H9 (cell line): Measurements from ENCODE around the gene EEF1E1. TPM values are rescaled to one million over a fixed set of nuclear protein-coding genes. Genes with fewer than 3 reads are reported as not detected.

Experiments used
- DNase-seq: peaks from one replicate; pipeline ENCODE4 v3.0.0-alpha.2; 2017
- H2AFZ ChIP-seq: one replicate; pipeline ENCODE4 v1.6.1; 2013; ENCODE audit warnings: mild to moderate bottlenecking, low read length, control low read depth, moderate library complexity
- H2AK5ac ChIP-seq: 2 replicates; pipeline ENCODE4 v1.6.1; 2013; ENCODE audit warnings: low read length, control low read depth, mixed read lengths; ENCODE audit not compliant: insufficient read length
- H2BK120ac ChIP-seq: one replicate; pipeline ENCODE4 v1.6.1; 2013; ENCODE audit warnings: low read depth, mild to moderate bottlenecking, low read length, control low read depth, inconsistent platforms; ENCODE audit not compliant: poor library complexity, severe bottlenecking
- H2BK12ac ChIP-seq: 2 replicates; pipeline ENCODE4 v1.6.1; 2013; ENCODE audit warnings: low read length, control low read depth, mixed read lengths, low read depth; ENCODE audit not compliant: insufficient read length
- H2BK15ac ChIP-seq: 2 replicates; pipeline ENCODE4 v1.6.1; 2013; ENCODE audit warnings: low read depth, low read length, control low read depth
- H2BK20ac ChIP-seq: one replicate; pipeline ENCODE4 v1.6.1; 2013; ENCODE audit warnings: low read depth, mild to moderate bottlenecking, low read length, control low read depth, inconsistent platforms; ENCODE audit not compliant: poor library complexity, severe bottlenecking
- H2BK5ac ChIP-seq: 2 replicates; pipeline ENCODE4 v1.6.1; 2013; ENCODE audit warnings: low read length, control low read depth, mixed read lengths; ENCODE audit not compliant: insufficient read length
- H3K14ac ChIP-seq: 2 replicates; pipeline ENCODE4 v1.6.1; 2013; ENCODE audit warnings: low read length, control low read depth; ENCODE audit not compliant: insufficient read depth
- H3K18ac ChIP-seq: 2 replicates; pipeline ENCODE4 v1.6.1; 2013; ENCODE audit warnings: low read depth, mild to moderate bottlenecking, mixed read lengths, low read length, control low read depth; ENCODE audit not compliant: insufficient read length
- H3K23ac ChIP-seq: 2 replicates; pipeline ENCODE4 v1.6.1; 2013; ENCODE audit warnings: low read length, control low read depth, mixed read lengths, low read depth; ENCODE audit not compliant: insufficient read length
- H3K23me2 ChIP-seq: 2 replicates; pipeline ENCODE4 v1.6.1; 2013; ENCODE audit warnings: low read depth, mild to moderate bottlenecking, mixed read lengths, low read length, control low read depth; ENCODE audit not compliant: insufficient read length, poor library complexity, severe bottlenecking
- H3K27ac ChIP-seq: 2 replicates; pipeline ENCODE4 v1.5.1; 2013; ENCODE audit warnings: low read length, control low read depth, mixed read lengths, low read depth; ENCODE audit not compliant: insufficient read length
- H3K27me3 ChIP-seq: 2 replicates; pipeline ENCODE4 v1.6.1; 2013; ENCODE audit warnings: low read length, control low read depth, inconsistent platforms; ENCODE audit not compliant: insufficient read depth
- H3K4ac ChIP-seq: 2 replicates; pipeline ENCODE4 v1.6.1; 2013; ENCODE audit warnings: low read depth, mild to moderate bottlenecking, control low read depth, inconsistent platforms, low read length, moderate library complexity
- H3K4me1 ChIP-seq: 2 replicates; pipeline ENCODE4 v1.6.1; 2013; ENCODE audit warnings: low read length, control low read depth, inconsistent platforms; ENCODE audit not compliant: insufficient read depth
- H3K4me2 ChIP-seq: 2 replicates; pipeline ENCODE4 v1.6.1; 2013; ENCODE audit warnings: low read length, control low read depth, mixed read lengths; ENCODE audit not compliant: insufficient read length, insufficient read depth
- H3K56ac ChIP-seq: 2 replicates; pipeline ENCODE4 v1.6.1; 2013; ENCODE audit warnings: low read depth, mild to moderate bottlenecking, mixed read lengths, low read length, control low read depth; ENCODE audit not compliant: insufficient read length
- H3K79me1 ChIP-seq: 2 replicates; pipeline ENCODE4 v1.6.1; 2013; ENCODE audit warnings: low read depth, mild to moderate bottlenecking, moderate library complexity, low read length, control low read depth, inconsistent platforms; ENCODE audit not compliant: insufficient read depth, poor library complexity, severe bottlenecking
- H3K79me2 ChIP-seq: 2 replicates; pipeline ENCODE4 v1.6.1; 2013; ENCODE audit warnings: low read length, control low read depth, inconsistent platforms; ENCODE audit not compliant: insufficient read depth
- H3K9ac ChIP-seq: 2 replicates; pipeline ENCODE4 v1.6.1; 2013; ENCODE audit warnings: low read length, control low read depth, mixed read lengths; ENCODE audit not compliant: insufficient read length; ENCODE audit errors: extremely low read depth
- H3K9me3 ChIP-seq: one replicate; pipeline ENCODE4 v1.6.1; 2013; ENCODE audit warnings: low read depth, low read length, inconsistent platforms; ENCODE audit not compliant: control insufficient read depth
- H3T11ph ChIP-seq: one replicate; pipeline ENCODE4 v1.6.1; 2013; ENCODE audit warnings: mild to moderate bottlenecking, low read length, control low read depth, inconsistent platforms
- H4K20me1 ChIP-seq: one replicate; pipeline ENCODE4 v1.6.1; 2013; ENCODE audit not compliant: control insufficient read depth, insufficient read length, insufficient read depth
- H4K5ac ChIP-seq: 2 replicates; pipeline ENCODE4 v1.6.1; 2013; ENCODE audit warnings: low read depth, mild to moderate bottlenecking, mixed read lengths, low read length, control low read depth; ENCODE audit not compliant: insufficient read length
- H4K8ac ChIP-seq: replicated peaks from 2 replicates; pipeline ENCODE4 v1.6.1; 2013; ENCODE audit warnings: low read length, control low read depth, mixed read lengths, low read depth; ENCODE audit not compliant: insufficient read length
- H4K91ac ChIP-seq: 2 replicates; pipeline ENCODE4 v1.6.1; 2013; ENCODE audit warnings: low read depth, mild to moderate bottlenecking, moderate library complexity, mixed read lengths, low read length, control low read depth; ENCODE audit not compliant: insufficient read length
- H3K27ac Mint-ChIP-seq, 3 experiments: 2 replicates in 2 of 3; 3 replicates in 1 of 3; pipeline ENCODE4 v1.8.0; 2020 to 2021; ENCODE audit warnings: mixed read lengths in 3 of 3, mild to moderate bottlenecking in 1 of 3, moderate library complexity in 1 of 3
- H3K27me3 Mint-ChIP-seq: 2 replicates; pipeline ENCODE4 v1.8.0; 2021; ENCODE audit warnings: low read depth, mild to moderate bottlenecking, moderate library complexity, mixed read lengths
- H3K36me3 Mint-ChIP-seq, 3 experiments: 2 replicates in 2 of 3; 3 replicates in 1 of 3; pipeline ENCODE4 v1.8.0; 2020 to 2021; ENCODE audit warnings: low read depth in 3 of 3, mixed read lengths in 3 of 3; ENCODE audit not compliant: insufficient read depth in 1 of 3
- H3K4me1 Mint-ChIP-seq, 2 experiments: 2 replicates each; pipeline ENCODE4 v1.8.0; 2020; ENCODE audit warnings: mixed read lengths in 2 of 2
- H3K4me3 Mint-ChIP-seq, 2 experiments: 2 replicates in 1 of 2; 3 replicates in 1 of 2; pipeline ENCODE4 v1.8.0; 2020 to 2021; ENCODE audit warnings: mild to moderate bottlenecking in 2 of 2, mixed read lengths in 2 of 2, moderate library complexity in 1 of 2
- H3K9me3 Mint-ChIP-seq, 2 experiments: 2 replicates in 1 of 2; 3 replicates in 1 of 2; pipeline ENCODE4 v1.8.0; 2020; ENCODE audit warnings: mild to moderate bottlenecking in 2 of 2, mixed read lengths in 2 of 2, moderate library complexity in 1 of 2
- WGBS: extraction: QIAGEN DNeasy Blood & Tissue Kit; methylation state at CpG from one replicate; pipeline ENCODE4 v1.1.7; 2013; ENCODE audit warnings: missing lambda C conversion rate, low lambda C conversion rate, mixed read lengths; ENCODE audit not compliant: insufficient read length; ENCODE audit errors: extremely low coverage; 5-methylcytosine and 5-hydroxymethylcytosine counted together
- total RNA-seq: library from RNA; stranded (reverse); gene quantifications from 2 replicates; pipeline ENCODE4 v1.2.1, GENCODE V29; 2021
- TF ChIP-seq, protein P1 (sequence below): fragments of 200-600 bp; sonication (generic); conservative IDR thresholded peaks from 3 replicates; pipeline ENCODE4 v1.8.0; 2021; ENCODE audit warnings: antibody characterized with exemption, mild to moderate bottlenecking

EEF1E1 gene
- total RNA-seq, 1 experiment from 2014 or later: 71.8 TPM

GRCh38 chr6:8043221-8043620 is 59.1 kb downstream of the EEF1E1 start:
- no peak overlapping the region for H2AK5ac ChIP-seq
- Mint-ChIP-seq H3K9me3 (peaks cover 14 to 16% of the 10 kb centered on the region in 2 experiments), H3K4me3 (no peak overlapping the region), H3K36me3 (peaks cover 47 to 74% (median 55%) of the 10 kb centered on the region in 3 experiments), H3K4me1 (peaks cover 14% of the 10 kb centered on the region in 2 experiments), H3K27ac (no peak overlapping the region), H3K27me3 (no peaks in the 10 kb centered on the region)
- H3K18ac ChIP-seq: no peak overlapping the region
- no peak overlapping the region for H3K27ac ChIP-seq
- no peak overlapping the region for H2BK15ac ChIP-seq
- no peaks in the 10 kb centered on the region for H3K79me2 ChIP-seq
- no peaks in the 10 kb centered on the region for H4K20me1 ChIP-seq
- no peak overlapping the region for H2AFZ ChIP-seq
- TF ChIP-seq, protein P1, sequence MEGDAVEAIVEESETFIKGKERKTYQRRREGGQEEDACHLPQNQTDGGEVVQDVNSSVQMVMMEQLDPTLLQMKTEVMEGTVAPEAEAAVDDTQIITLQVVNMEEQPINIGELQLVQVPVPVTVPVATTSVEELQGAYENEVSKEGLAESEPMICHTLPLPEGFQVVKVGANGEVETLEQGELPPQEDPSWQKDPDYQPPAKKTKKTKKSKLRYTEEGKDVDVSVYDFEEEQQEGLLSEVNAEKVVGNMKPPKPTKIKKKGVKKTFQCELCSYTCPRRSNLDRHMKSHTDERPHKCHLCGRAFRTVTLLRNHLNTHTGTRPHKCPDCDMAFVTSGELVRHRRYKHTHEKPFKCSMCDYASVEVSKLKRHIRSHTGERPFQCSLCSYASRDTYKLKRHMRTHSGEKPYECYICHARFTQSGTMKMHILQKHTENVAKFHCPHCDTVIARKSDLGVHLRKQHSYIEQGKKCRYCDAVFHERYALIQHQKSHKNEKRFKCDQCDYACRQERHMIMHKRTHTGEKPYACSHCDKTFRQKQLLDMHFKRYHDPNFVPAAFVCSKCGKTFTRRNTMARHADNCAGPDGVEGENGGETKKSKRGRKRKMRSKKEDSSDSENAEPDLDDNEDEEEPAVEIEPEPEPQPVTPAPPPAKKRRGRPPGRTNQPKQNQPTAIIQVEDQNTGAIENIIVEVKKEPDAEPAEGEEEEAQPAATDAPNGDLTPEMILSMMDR: no peak
- no peaks in the 10 kb centered on the region for H3K9me3 ChIP-seq
- H3K9ac ChIP-seq: no peak overlapping the region
- H3K4ac ChIP-seq: no peak overlapping the region
- H3K79me1 ChIP-seq: no peaks in the 10 kb centered on the region
- no peak for DNase-seq
- no peaks in the 10 kb centered on the region for H3K23me2 ChIP-seq
- H4K8ac ChIP-seq: no peak overlapping the region
- H2BK5ac ChIP-seq: no peak overlapping the region
- H3K56ac ChIP-seq: no peak overlapping the region
- H3K27me3 ChIP-seq: no peaks in the 10 kb centered on the region
- no CpG with 5 or more reads among the region's 3 CpGs for WGBS
- H4K91ac ChIP-seq: no peak overlapping the region
- H2BK120ac ChIP-seq: no peak overlapping the region
- H2BK20ac ChIP-seq: no peak overlapping the region
- no peak overlapping the region for H3K14ac ChIP-seq
- H3K4me1 ChIP-seq: no peaks in the 10 kb centered on the region
- H3K23ac ChIP-seq: no peak overlapping the region
- H3K4me2 ChIP-seq: no peak overlapping the region
- H2BK12ac ChIP-seq: no peak overlapping the region
- no peak overlapping the region for H4K5ac ChIP-seq
- H3T11ph ChIP-seq: no peak overlapping the region
